Activated T-helper 17 cell treated with anti-CD3 and anti-CD28 coated beads, Interleukin-2, amount 50 U/mL, for 72 hours (primary cell): ENCODE measurements around the gene CDK14. TPM values are rescaled to one million over a fixed set of nuclear protein-coding genes. Genes with fewer than 3 reads are reported as not detected.

Experiments used
- ATAC-seq: fragments of 150-1000 bp; cut with Tn5 transposase; replicated peaks from 2 replicates; pipeline ENCODE4 v1.10.0; 2021; ENCODE audit warnings: mild to moderate bottlenecking, moderate library complexity
- H3K27ac Mint-ChIP-seq: one replicate; pipeline ENCODE4 v1.8.0; 2022; ENCODE audit warnings: mixed read lengths
- H3K27me3 Mint-ChIP-seq: one replicate; pipeline ENCODE4 v1.8.0; 2022; ENCODE audit warnings: mixed read lengths
- H3K36me3 Mint-ChIP-seq: one replicate; pipeline ENCODE4 v1.8.0; 2022; ENCODE audit warnings: low read depth, mild to moderate bottlenecking, mixed read lengths
- H3K4me1 Mint-ChIP-seq: one replicate; pipeline ENCODE4 v1.8.0; 2022; ENCODE audit warnings: mixed read lengths
- H3K4me3 Mint-ChIP-seq: one replicate; pipeline ENCODE4 v1.8.0; 2022; ENCODE audit warnings: mild to moderate bottlenecking, mixed read lengths
- H3K9me3 Mint-ChIP-seq: one replicate; pipeline ENCODE4 v1.8.0; 2022; ENCODE audit warnings: mixed read lengths
- total RNA-seq, 2 donors: library from RNA; stranded (reverse); gene quantifications; one replicate each; pipeline ENCODE4 v1.2.3, GENCODE V29; 2022

The CDK14 gene
- total RNA-seq, 2 donors from 2014 or later = 0.04 to 1.4 TPM

GRCh38 chr7:91103363-91103762 lies 507.2 kb downstream of the CDK14 start:
- Mint-ChIP-seq H3K9me3 (no peaks in the 10 kb centered on the region), H3K27me3 (no peaks in the 10 kb centered on the region), H3K4me1 (no peaks in the 10 kb centered on the region), H3K27ac (no peak overlapping the region), H3K4me3 (no peak overlapping the region), H3K36me3 (no peaks in the 10 kb centered on the region)
- ATAC-seq = no peak

- Mint-ChIP-seq H3K27me3 (peaks cover under 1% of the 10 kb centered on the region), H3K27ac (no peak overlapping the region), H3K36me3 (no peaks in the 10 kb centered on the region), H3K4me1 (no peaks in the 10 kb centered on the region), H3K4me3 (no peak overlapping the region), H3K9me3 (no peaks in the 10 kb centered on the region)
- ATAC-seq = no peak
These were observed 511.3 kb downstream of the CDK14 start for GRCh38 chr7:91107460-91107859.

DNA sequence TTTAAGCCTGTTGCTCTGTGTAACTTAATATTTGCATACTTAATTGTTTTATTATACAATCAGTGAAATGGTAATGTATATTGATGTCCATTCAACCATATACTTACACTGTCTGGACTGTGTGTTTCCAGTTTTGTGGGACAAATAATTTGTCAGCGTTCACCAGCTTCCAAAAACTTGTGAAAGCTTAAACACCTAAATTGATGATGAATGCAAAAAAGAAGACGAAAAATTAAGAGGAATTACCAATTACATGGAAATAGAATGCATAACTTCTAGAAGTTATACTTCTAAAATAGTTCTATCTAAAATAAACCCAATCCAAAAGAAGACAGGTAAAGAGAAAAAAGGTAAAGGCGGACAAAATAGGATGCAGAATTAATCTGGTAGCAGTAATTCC lies 513.1 kb downstream of the CDK14 start:
- Mint-ChIP-seq H3K4me1 (no peaks in the 10 kb centered on the region), H3K27ac (no peak overlapping the region), H3K27me3 (peaks cover 3% of the 10 kb centered on the region)

GRCh38 chr7:91112902-91113341 lies 516.8 kb downstream of the CDK14 start:
- ATAC-seq = no peak

More for the DNA sequence above, 513.1 kb downstream of the CDK14 start:
- no peaks in the 10 kb centered on the region for H3K9me3 Mint-ChIP-seq
- H3K36me3 Mint-ChIP-seq = no peaks in the 10 kb centered on the region
- H3K4me3 Mint-ChIP-seq = no peak overlapping the region
- ATAC-seq = no peak

DNA sequence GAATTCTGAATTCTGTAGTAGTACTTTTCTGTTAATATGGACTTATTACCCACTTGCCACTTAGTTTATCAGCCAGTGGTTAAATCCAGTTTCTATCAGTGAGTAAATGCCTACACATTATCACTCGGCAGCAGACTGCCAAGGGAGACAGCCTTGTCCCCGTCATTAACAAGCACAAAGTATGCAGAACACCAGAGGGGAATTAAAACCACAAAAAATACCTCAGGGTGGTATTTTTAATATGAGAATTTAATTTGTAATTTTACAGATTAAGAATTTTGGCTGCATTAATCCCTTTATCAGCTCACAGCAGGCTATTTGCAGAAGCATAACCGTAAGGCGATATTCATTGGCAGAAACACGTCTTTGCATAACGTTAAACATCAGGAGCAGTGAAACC lies 518.1 kb downstream of the CDK14 start:
- Mint-ChIP-seq H3K4me1 (no peaks in the 10 kb centered on the region), H3K4me3 (no peak overlapping the region), H3K9me3 (no peaks in the 10 kb centered on the region), H3K27me3 (peaks cover 3% of the 10 kb centered on the region), H3K36me3 (no peaks in the 10 kb centered on the region), H3K27ac (no peak overlapping the region)
- no peak for ATAC-seq

More at GRCh38 chr7:91112902-91113341, 516.8 kb downstream of the CDK14 start:
- Mint-ChIP-seq H3K4me3 (no peak overlapping the region), H3K27ac (no peak overlapping the region), H3K9me3 (no peaks in the 10 kb centered on the region), H3K4me1 (no peaks in the 10 kb centered on the region), H3K36me3 (no peaks in the 10 kb centered on the region), H3K27me3 (peaks cover 3% of the 10 kb centered on the region)

DNA sequence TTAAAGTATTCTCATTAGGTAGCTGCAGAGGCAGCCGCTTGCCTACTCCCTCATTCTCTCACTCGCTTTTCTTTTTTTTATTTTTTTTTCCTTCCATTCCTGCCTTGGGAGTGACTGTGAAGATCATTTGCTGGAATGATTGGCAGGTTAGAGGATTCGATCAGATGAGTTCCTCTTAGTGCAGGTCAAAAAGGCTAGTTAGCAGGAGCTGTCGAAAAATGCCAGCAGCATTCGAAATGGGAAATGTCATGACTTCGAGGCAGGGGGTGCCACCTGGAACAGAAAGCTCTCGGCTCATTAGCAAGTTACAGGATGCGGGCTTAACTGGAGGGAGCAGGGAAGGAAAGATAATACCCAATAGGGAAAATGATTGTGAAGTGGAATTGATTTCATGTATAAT lies 530.6 kb downstream of the CDK14 start:
- ATAC-seq = no peak
- H3K36me3 Mint-ChIP-seq = no peaks in the 10 kb centered on the region
- H3K4me3 Mint-ChIP-seq = no peak overlapping the region
- no peak overlapping the region for H3K27ac Mint-ChIP-seq
- no peaks in the 10 kb centered on the region for H3K27me3 Mint-ChIP-seq
- H3K4me1 Mint-ChIP-seq = no peaks in the 10 kb centered on the region
- H3K9me3 Mint-ChIP-seq = peaks cover under 1% of the 10 kb centered on the region

GRCh38 chr7:91127325-91127724 lies 531.2 kb downstream of the CDK14 start:
- H3K9me3 Mint-ChIP-seq = peaks cover 6% of the 10 kb centered on the region
- peaks cover 5% of the 10 kb centered on the region for H3K27me3 Mint-ChIP-seq
- ATAC-seq = no peak
- no peaks in the 10 kb centered on the region for H3K4me1 Mint-ChIP-seq
- no peaks in the 10 kb centered on the region for H3K36me3 Mint-ChIP-seq
- H3K27ac Mint-ChIP-seq = no peak overlapping the region
- no peak overlapping the region for H3K4me3 Mint-ChIP-seq

GRCh38 chr7:91127959-91128358 lies 531.8 kb downstream of the CDK14 start:
- Mint-ChIP-seq H3K36me3 (no peaks in the 10 kb centered on the region), H3K4me3 (no peak overlapping the region), H3K4me1 (no peaks in the 10 kb centered on the region), H3K27ac (no peak overlapping the region), H3K27me3 (peaks cover 5% of the 10 kb centered on the region), H3K9me3 (peaks cover 6% of the 10 kb centered on the region)
- no peak for ATAC-seq

GRCh38 chr7:91128683-91129348 lies 532.7 kb downstream of the CDK14 start:
- Mint-ChIP-seq H3K4me3 (no peak overlapping the region), H3K27ac (no peak overlapping the region), H3K9me3 (peaks cover 6% of the 10 kb centered on the region), H3K27me3 (peaks cover 5% of the 10 kb centered on the region), H3K36me3 (no peaks in the 10 kb centered on the region), H3K4me1 (no peaks in the 10 kb centered on the region)
- ATAC-seq = no peak

DNA sequence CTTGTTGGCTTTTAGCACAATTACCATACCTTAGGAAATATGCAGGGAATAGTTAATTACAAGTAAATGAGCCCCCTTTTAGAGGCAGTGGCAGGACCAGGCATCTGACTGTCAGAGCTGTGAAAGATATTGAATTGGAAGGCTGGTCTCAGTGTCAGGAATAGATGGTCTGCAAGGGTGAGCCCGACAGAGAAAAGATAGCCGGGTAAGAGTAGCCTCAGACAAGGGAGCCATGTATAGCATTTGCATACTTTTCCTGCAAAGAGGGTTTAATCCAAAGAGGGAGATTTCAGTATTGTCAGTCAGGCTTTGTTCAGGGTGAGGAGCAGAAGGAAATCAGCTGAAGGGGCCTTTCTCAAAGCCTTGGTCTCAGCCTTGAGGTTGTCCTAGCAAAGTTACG lies 539.2 kb downstream of the CDK14 start:
- H3K36me3 Mint-ChIP-seq = no peaks in the 10 kb centered on the region
- no peak for ATAC-seq
- no peak overlapping the region for H3K4me3 Mint-ChIP-seq
- H3K9me3 Mint-ChIP-seq = peaks cover 6% of the 10 kb centered on the region
- no peaks in the 10 kb centered on the region for H3K4me1 Mint-ChIP-seq
- peaks cover 5% of the 10 kb centered on the region for H3K27me3 Mint-ChIP-seq
- no peak overlapping the region for H3K27ac Mint-ChIP-seq

- Mint-ChIP-seq H3K9me3 (peaks cover 6% of the 10 kb centered on the region), H3K27me3 (peaks cover 5% of the 10 kb centered on the region), H3K4me3 (no peak overlapping the region)
These were observed 539.7 kb downstream of the CDK14 start for GRCh38 chr7:91135703-91136430.

GRCh38 chr7:91137153-91137787 lies 541.1 kb downstream of the CDK14 start:
- H3K27me3 Mint-ChIP-seq = peaks cover under 1% of the 10 kb centered on the region
- H3K27ac Mint-ChIP-seq = no peak overlapping the region
- no peaks in the 10 kb centered on the region for H3K9me3 Mint-ChIP-seq
- no peaks in the 10 kb centered on the region for H3K4me1 Mint-ChIP-seq
- ATAC-seq = no peak
- no peak overlapping the region for H3K4me3 Mint-ChIP-seq
- H3K36me3 Mint-ChIP-seq = no peaks in the 10 kb centered on the region

More at GRCh38 chr7:91135703-91136430, 539.7 kb downstream of the CDK14 start:
- H3K36me3 Mint-ChIP-seq = no peaks in the 10 kb centered on the region
- H3K27ac Mint-ChIP-seq = no peak overlapping the region
- no peaks in the 10 kb centered on the region for H3K4me1 Mint-ChIP-seq
- ATAC-seq = no peak

- H3K4me3 Mint-ChIP-seq = no peak overlapping the region
- H3K9me3 Mint-ChIP-seq = no peaks in the 10 kb centered on the region
- H3K27me3 Mint-ChIP-seq = no peaks in the 10 kb centered on the region
- no peaks in the 10 kb centered on the region for H3K36me3 Mint-ChIP-seq
- H3K27ac Mint-ChIP-seq = no peak overlapping the region
- no peaks in the 10 kb centered on the region for H3K4me1 Mint-ChIP-seq
- ATAC-seq = no peak
These were observed 541.8 kb downstream of the CDK14 start for GRCh38 chr7:91137788-91138368.

- Mint-ChIP-seq H3K4me1 (no peaks in the 10 kb centered on the region), H3K27me3 (no peaks in the 10 kb centered on the region), H3K9me3 (no peaks in the 10 kb centered on the region), H3K27ac (no peak overlapping the region), H3K36me3 (no peaks in the 10 kb centered on the region), H3K4me3 (no peak overlapping the region)
- ATAC-seq = no peak
These were observed 544.2 kb downstream of the CDK14 start for GRCh38 chr7:91140286-91140685.
